ENCODE data around the gene FAXC.

- no peak for TF ChIP-seq CTCF (IDR thresholded peaks at IDR 0.05; ENCODE audit: borderline replicate concordance, extremely low read depth, low read length, poor library complexity, severe bottlenecking)
- TF ChIP-seq EZH2 (IDR thresholded peaks at IDR 0.05; ENCODE audit: borderline replicate concordance, low read depth, low read length, severe bottlenecking) = no peak
Observed at GRCh38 chr6:99232056-99232455, 117.4 kb downstream of the FAXC start.

Measured in DND-41 (cell line).